ENCODE measurements around the gene HOXB8. TPM values are rescaled to one million over a fixed set of nuclear protein-coding genes. Genes with fewer than 3 reads are reported as not detected.

The HOXB8 gene
- total and polyA plus RNA-seq, 2 donors (not counting 3 experiments of a cell fraction or from before 2014, with no cell fraction given) = 1.7 to 2.4 TPM

DNA sequence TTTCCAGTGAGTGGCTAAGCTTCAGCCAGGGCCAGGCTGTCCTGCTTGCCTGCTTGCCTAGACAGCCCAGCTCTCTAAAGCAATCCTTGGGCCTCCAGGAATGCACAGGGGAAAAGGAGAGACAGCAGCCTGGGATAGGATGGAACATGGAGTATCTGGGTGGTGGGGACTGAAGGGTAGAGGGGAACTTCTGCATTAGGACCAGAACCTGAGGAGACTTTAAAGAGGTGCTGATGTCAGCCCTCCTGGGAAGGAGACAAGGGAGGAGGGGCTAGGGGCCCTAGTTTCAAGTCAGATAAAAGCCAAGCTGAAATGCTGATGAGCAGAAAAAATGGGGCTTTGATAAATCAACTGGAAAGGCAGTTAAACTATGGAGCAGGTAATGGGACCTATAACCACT is 6.1 kb downstream of the HOXB8 start:
- Histone ChIP-seq H3K4me2 (ENCODE audit: insufficient read depth, low read length) (peak overlapping the region; percentile 85), H3K36me3 (ENCODE audit: control insufficient read depth in 2 of 2, extremely low read depth in 1 of 2, insufficient read depth in 2 of 2, low read length in 2 of 2) (no peaks in the 10 kb centered on the region), H3K9me1 (replicated peaks; ENCODE audit: control insufficient read depth, extremely low read depth, insufficient read depth, low read length) (no peaks in the 10 kb centered on the region), H3K4me3 (replicated peaks in 1 of 3; ENCODE audit: insufficient read depth in 1 of 3, low read depth in 1 of 3, low read length in 3 of 3) (no peak overlapping the region), H3K9ac (replicated peaks; ENCODE audit: extremely low read depth, insufficient read depth, low read length) (no peak overlapping the region), H4K20me1 (replicated peaks; ENCODE audit: control insufficient read depth, extremely low read depth, insufficient read depth, low read length) (no peaks in the 10 kb centered on the region), H3K9me3 (replicated peaks; ENCODE audit: control insufficient read depth, insufficient read depth, low read length) (no peaks in the 10 kb centered on the region), H3K4me1 (ENCODE audit: control insufficient read depth, extremely low read depth, insufficient read depth, low read length) (peaks cover 33% of the 10 kb centered on the region), H2AFZ (ENCODE audit: low read depth, low read length) (no peak overlapping the region), H3K27ac (ENCODE audit: insufficient read depth, low read depth, low read length) (no peak overlapping the region), H3K27me3 (ENCODE audit: control insufficient read depth in 2 of 2, insufficient read depth in 2 of 2, low read length in 2 of 2) (no peaks in the 10 kb centered on the region), H3K79me2 (ENCODE audit: control insufficient read depth, insufficient read depth, low read length) (peaks cover 26% of the 10 kb centered on the region)
- no peak for FAIRE-seq
- ChIA-PET POLR2A (interaction anchor here (1.5 kb wide), 1 partner anchor 39 kb away, joined by 3 read pairs; no protein-coding TSS in a partner anchor), CTCF (interaction anchor here (0.9 to 1.3 kb wide), 6 partner anchors 8 to 301 kb away, joined by 3 read pairs; no protein-coding TSS in a partner anchor)
- intact Hi-C loops (cut with micrococcal nuclease) = no loop called here
- DNase-seq (ENCODE audit: low read depth, low spot score) = no peak
- no TSS peak for BruUV-seq (replicated peaks)
- dilution Hi-C loops (cut with MboI; ENCODE audit: extremely low pct_ligation_motif_present, low sequenced_read_pairs) = no loop called here
- TF ChIP-seq JUN (IDR thresholded peaks at IDR 0.05; ENCODE audit: borderline replicate concordance, insufficient read depth, insufficient read length, low read depth) (no peak), POLR2AphosphoS5 (IDR thresholded peaks at IDR 0.05; ENCODE audit: insufficient read depth, low read depth, low read length) (no peak), GATA2 (IDR thresholded peaks at IDR 0.05; ENCODE audit: insufficient read depth, insufficient read length, low read depth, low read length) (no peak), EZH2 (IDR thresholded peaks at IDR 0.05; ENCODE audit: borderline replicate concordance, low read depth, low read length, severe bottlenecking) (no peak), FOS (IDR thresholded peaks at IDR 0.05; ENCODE audit: borderline replicate concordance, insufficient read depth, low read length) (no peak), MYC (IDR thresholded peaks at IDR 0.05; ENCODE audit: low read depth, low read length) (no peak), POLR2A (IDR thresholded peaks at IDR 0.05; ENCODE audit: low read depth, low read length) (no peak)
- TF ChIP-seq, protein P1, sequence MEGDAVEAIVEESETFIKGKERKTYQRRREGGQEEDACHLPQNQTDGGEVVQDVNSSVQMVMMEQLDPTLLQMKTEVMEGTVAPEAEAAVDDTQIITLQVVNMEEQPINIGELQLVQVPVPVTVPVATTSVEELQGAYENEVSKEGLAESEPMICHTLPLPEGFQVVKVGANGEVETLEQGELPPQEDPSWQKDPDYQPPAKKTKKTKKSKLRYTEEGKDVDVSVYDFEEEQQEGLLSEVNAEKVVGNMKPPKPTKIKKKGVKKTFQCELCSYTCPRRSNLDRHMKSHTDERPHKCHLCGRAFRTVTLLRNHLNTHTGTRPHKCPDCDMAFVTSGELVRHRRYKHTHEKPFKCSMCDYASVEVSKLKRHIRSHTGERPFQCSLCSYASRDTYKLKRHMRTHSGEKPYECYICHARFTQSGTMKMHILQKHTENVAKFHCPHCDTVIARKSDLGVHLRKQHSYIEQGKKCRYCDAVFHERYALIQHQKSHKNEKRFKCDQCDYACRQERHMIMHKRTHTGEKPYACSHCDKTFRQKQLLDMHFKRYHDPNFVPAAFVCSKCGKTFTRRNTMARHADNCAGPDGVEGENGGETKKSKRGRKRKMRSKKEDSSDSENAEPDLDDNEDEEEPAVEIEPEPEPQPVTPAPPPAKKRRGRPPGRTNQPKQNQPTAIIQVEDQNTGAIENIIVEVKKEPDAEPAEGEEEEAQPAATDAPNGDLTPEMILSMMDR (IDR thresholded peaks at IDR 0.05; ENCODE audit: extremely low read depth in 1 of 2, insufficient read depth in 1 of 2, low read depth in 1 of 2, low read length in 2 of 2) = no peak
- TF ChIP-seq, protein P2, sequence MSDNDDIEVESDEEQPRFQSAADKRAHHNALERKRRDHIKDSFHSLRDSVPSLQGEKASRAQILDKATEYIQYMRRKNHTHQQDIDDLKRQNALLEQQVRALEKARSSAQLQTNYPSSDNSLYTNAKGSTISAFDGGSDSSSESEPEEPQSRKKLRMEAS (IDR thresholded peaks at IDR 0.05; ENCODE audit: insufficient read depth, insufficient read length) = no peak
